ENCODE data around the gene NHSL1.

Gene NHSL1

GRCh38 chr6:138499303-138500018 lies at the start of gene NHSL1:
Gene NHSL1 (minus strand): TSS chr6:138499494. CDS start chr6:138499290, 204 bp downstream.
- no peak for DNase-seq

GRCh38 chr6:138546733-138547185 lies 47.5 kb upstream of the NHSL1 start:
- no peak for DNase-seq

- no peak for DNase-seq
Measured at GRCh38 chr6:138545621-138545980, 46.3 kb upstream of the NHSL1 start.

GRCh38 chr6:138544501-138544900 lies 45.2 kb upstream of the NHSL1 start:
- DNase-seq, result no peak

GRCh38 chr6:138543657-138544056 lies 44.4 kb upstream of the NHSL1 start:
- no peak for DNase-seq

- no peak for DNase-seq
Measured at GRCh38 chr6:138541823-138542481, 42.7 kb upstream of the NHSL1 start.

- no peak for DNase-seq
Measured at GRCh38 chr6:138540468-138540867, 41.2 kb upstream of the NHSL1 start.

GRCh38 chr6:138539876-138540275 lies 40.6 kb upstream of the NHSL1 start:
- DNase-seq, result no peak

- no peak for DNase-seq
Measured at GRCh38 chr6:138538390-138539031, 39.2 kb upstream of the NHSL1 start.

GRCh38 chr6:138537106-138537505 lies 37.8 kb upstream of the NHSL1 start:
- no peak for DNase-seq

GRCh38 chr6:138535728-138536455 lies 36.6 kb upstream of the NHSL1 start:
- DNase-seq, result no peak

- no peak for DNase-seq
Measured at GRCh38 chr6:138533667-138534066, 34.4 kb upstream of the NHSL1 start.

GRCh38 chr6:138531387-138531786 lies 32.1 kb upstream of the NHSL1 start:
- DNase-seq, result no peak

- DNase-seq, result no peak
Measured at GRCh38 chr6:138529478-138529877, 30.2 kb upstream of the NHSL1 start.

- DNase-seq, result no peak
Measured at GRCh38 chr6:138528956-138529355, 29.7 kb upstream of the NHSL1 start.

- no peak for DNase-seq
Measured at GRCh38 chr6:138528137-138528536, 28.8 kb upstream of the NHSL1 start.

GRCh38 chr6:138527411-138528088 lies 28.3 kb upstream of the NHSL1 start:
- no peak for DNase-seq

GRCh38 chr6:138526822-138527235 lies 27.5 kb upstream of the NHSL1 start:
- DNase-seq, result no peak

GRCh38 chr6:138525355-138525754 lies 26.1 kb upstream of the NHSL1 start:
- DNase-seq, result no peak

- no peak for DNase-seq
Measured at GRCh38 chr6:138524526-138524925, 25.2 kb upstream of the NHSL1 start.

- no peak for DNase-seq
Measured at GRCh38 chr6:138523347-138524210, 24.3 kb upstream of the NHSL1 start.

GRCh38 chr6:138522611-138523010 lies 23.3 kb upstream of the NHSL1 start:
- DNase-seq, result no peak
